Measurements from ENCODE around the gene RHOC.

GRCh38 chr1:112687361-112687760, 19.6 kb downstream of the RHOC start:
- TF ChIP-seq MYNN (tag by site-specific recombination; IDR thresholded peaks at IDR 0.05; ENCODE audit: borderline replicate concordance) (no peak), YY1 (tag by site-specific recombination; IDR thresholded peaks at IDR 0.05) (no peak), ZFP3 (tag by site-specific recombination; IDR thresholded peaks at IDR 0.05; ENCODE audit: low read depth) (no peak), CTCF (tag by site-specific recombination; IDR thresholded peaks at IDR 0.05) (no peak), ZNF146 (tag by site-specific recombination; IDR thresholded peaks at IDR 0.05) (no peak), ZNF792 (tag by site-specific recombination; IDR thresholded peaks at IDR 0.05) (no peak)

Data from HEK293 (cell line).